ENCODE results near the gene JAK3. TPM values are rescaled to one million over a fixed set of nuclear protein-coding genes. Genes with fewer than 3 reads are reported as not detected.

Gene JAK3
- total and polyA plus RNA-seq, 2 of the 4 experiments (the other 2 are of a cell fraction): 0.36 to 1.5 TPM

- Histone ChIP-seq H4K8ac (ENCODE audit: low read depth in 2 of 2, low read length in 2 of 2) (no peak overlapping the region), H3K18ac (ENCODE audit: low read depth, low read length) (no peak overlapping the region), H3K14ac (replicated peaks; ENCODE audit: low read depth, low read length) (no peak overlapping the region), H3K4me1 (ENCODE audit: control insufficient read depth, insufficient read depth, low read length) (no peaks in the 10 kb centered on the region), H3K9me3 (ENCODE audit: control insufficient read depth, insufficient read depth, low read length) (no peaks in the 10 kb centered on the region; the same call in 1 of the 2 replicates), H3K9ac (ENCODE audit: low read depth, low read length) (no peak overlapping the region), H3K27ac (ENCODE audit: insufficient read depth, low read length) (no peak overlapping the region), H3K36me3 (ENCODE audit: control insufficient read depth, insufficient read depth, low read length) (no peaks in the 10 kb centered on the region), H3K79me1 (ENCODE audit: low read depth in 1 of 2, low read length in 2 of 2) (no peaks in the 10 kb centered on the region), H4K91ac (ENCODE audit: insufficient read depth, low read depth, low read length) (no peak overlapping the region), H3K56ac (ENCODE audit: extremely low read depth, insufficient read depth, low read length) (no peak overlapping the region), H3K4me3 (ENCODE audit: insufficient read depth, low read depth, low read length) (no peak overlapping the region), H3K23ac (ENCODE audit: low read depth, low read length) (no peak overlapping the region), H3K4ac (ENCODE audit: low read depth, low read length) (no peak overlapping the region), H2BK120ac (ENCODE audit: low read depth, low read length) (no peak overlapping the region), H4K5ac (ENCODE audit: low read depth, low read length) (no peak overlapping the region), H2AFZ (replicated peaks; ENCODE audit: low read length, poor library complexity) (no peak overlapping the region), H2BK15ac (ENCODE audit: low read depth, low read length) (no peak overlapping the region), H2AK9ac (replicated peaks; ENCODE audit: low read depth, low read length, poor library complexity) (no peak overlapping the region), H2AK5ac (ENCODE audit: low read depth, low read length) (no peak overlapping the region), H2BK20ac (ENCODE audit: low read depth, low read length) (no peak overlapping the region), H2BK5ac (ENCODE audit: low read depth, low read length, poor library complexity, severe bottlenecking) (no peak overlapping the region), H3K4me2 (ENCODE audit: low read depth, low read length) (no peak overlapping the region), H3K9me1 (ENCODE audit: insufficient read depth, low read length) (no peaks in the 10 kb centered on the region), H4K20me1 (ENCODE audit: insufficient read depth, low read length) (no peaks in the 10 kb centered on the region), H3K27me3 (ENCODE audit: control insufficient read depth, insufficient read depth, low read length) (peaks cover 30% of the 10 kb centered on the region)
- ChIA-PET CTCF (no interaction called here), POLR2A (ENCODE audit: unreplicated experiment) (no interaction called here)
- in situ Hi-C loops (cut with MboI; ENCODE audit: low sequenced_read_pairs): no loop called here
- ATAC-seq (ENCODE audit: low read depth) (no peak), DNase-seq (no peak)
- WGBS, 2 experiments (ENCODE audit: extremely low coverage in 2 of 2, insufficient read length in 1 of 2): 47% methylated on average over 7 of the region's 38 CpGs; no CpG with 5 or more reads in 1 of the 2 experiments
- intact Hi-C loops (cut with micrococcal nuclease): no loop called here
- no TSS peak for BruUV-seq (replicated peaks)
- dilution Hi-C loops (cut with HindIII; ENCODE audit: low sequenced_read_pairs, unreplicated experiment): no loop called here
- TF ChIP-seq ELK1 (IDR thresholded peaks at IDR 0.05; ENCODE audit: borderline replicate concordance, low read depth, low read length): no peak
- TF ChIP-seq RAD21 (IDR thresholded peaks at IDR 0.05; ENCODE audit: low read length): no peak
- TF ChIP-seq NFE2L2 (IDR thresholded peaks at IDR 0.05; ENCODE audit: low read depth, low read length): no peak
- no peak for TF ChIP-seq MXI1 (IDR thresholded peaks at IDR 0.05; ENCODE audit: borderline replicate concordance, low read depth, low read length)
- no peak for TF ChIP-seq CEBPB (IDR thresholded peaks at IDR 0.05; ENCODE audit: low read depth, low read length)
- no peak for TF ChIP-seq RCOR1 (IDR thresholded peaks at IDR 0.05; ENCODE audit: insufficient replicate concordance, low read length)
- no peak for TF ChIP-seq FOS (IDR thresholded peaks at IDR 0.05; ENCODE audit: low read depth, low read length)
- no peak for TF ChIP-seq CTCF (conservative IDR thresholded peaks at IDR 0.05; ENCODE audit: low read depth, low read length)
- TF ChIP-seq MAZ (IDR thresholded peaks at IDR 0.05; ENCODE audit: borderline replicate concordance, low read depth, low read length): no peak
- TF ChIP-seq BHLHE40 (IDR thresholded peaks at IDR 0.05; ENCODE audit: low read depth, low read length): no peak
- no peak for TF ChIP-seq USF2 (IDR thresholded peaks at IDR 0.05; ENCODE audit: low read depth, low read length)
- no peak for TF ChIP-seq MAFK (IDR thresholded peaks at IDR 0.05; ENCODE audit: low read depth, low read length)
- no peak for TF ChIP-seq SMC3 (IDR thresholded peaks at IDR 0.05; ENCODE audit: low read depth, low read length)
- TF ChIP-seq POLR2A (IDR thresholded peaks at IDR 0.05; ENCODE audit: low read depth, low read length): no peak
- no peak for TF ChIP-seq RFX5 (IDR thresholded peaks at IDR 0.05; ENCODE audit: low read depth, low read length)
Measured at GRCh38 chr19:17807731-17808316, 40.0 kb downstream of the JAK3 start.
